Adrenal gland (tissue), 5 donors: ENCODE data around the gene FCER2.

Experiments used
- CTCF ChIP-seq, 6 experiments: fragments of 450-650 bp in 4 of 6; fragments of 200-600 bp in 2 of 6; sonication (generic) in 1 of 6; IDR thresholded peaks; 1 replicate in 5 of 6; 2 replicates in 1 of 6; pipeline versions ENCODE4 v1.5.1 to v1.8.0; 2016 to 2021; ENCODE audit warnings: antibody characterized with exemption in 6 of 6, mild to moderate bottlenecking in 2 of 6, moderate library complexity in 1 of 6
- POLR2A ChIP-seq, 2 donors: fragments of 450-650 bp; IDR thresholded peaks; one replicate each; pipeline ENCODE4 v1.6.1; 2017; ENCODE audit warnings: antibody characterized with exemption in 2 of 2, mild to moderate bottlenecking in 2 of 2, moderate library complexity in 1 of 2
- donor health status: DM: no; HTN: no; CAD: no.

- TF ChIP-seq POLR2A (IDR thresholded peaks at IDR 0.05) (no peak), CTCF (IDR thresholded peaks at IDR 0.05) (no peak)
These were observed 39.3 kb downstream of the FCER2 start for GRCh38 chr19:7662657-7663056.
